ENCODE results near the gene LDLRAP1. TPM values are rescaled to one million over a fixed set of nuclear protein-coding genes. Genes with fewer than 3 reads are reported as not detected.

Gene LDLRAP1
- total RNA-seq, 1 donor from 2014 or later = 8.6 TPM

DNA sequence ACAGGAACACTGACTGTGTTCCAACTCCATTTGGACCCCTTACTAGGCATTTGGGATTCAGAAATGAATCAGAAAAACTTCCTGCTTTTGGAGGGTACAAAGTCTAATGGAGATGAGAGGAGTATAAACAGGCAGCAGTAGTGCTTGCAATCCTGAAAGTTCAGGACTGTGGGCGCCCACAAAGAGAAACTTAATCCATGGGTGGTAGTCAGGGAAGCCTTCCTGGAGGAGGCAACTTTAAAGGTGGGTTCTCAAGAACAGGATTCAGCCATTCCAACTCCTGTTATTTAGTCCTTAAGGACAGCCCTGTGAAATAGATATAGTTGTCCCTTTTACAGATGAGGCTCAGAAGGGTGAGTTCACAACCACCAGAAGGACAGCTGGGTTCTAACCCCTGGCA is 2.0 kb upstream of the LDLRAP1 start:
- peaks cover 18% of the 10 kb centered on the region for H3F3A ChIP-seq (ENCODE audit: low read depth)
- no peaks in the 10 kb centered on the region for H3K9me3 ChIP-seq (ENCODE audit: low read depth)
- Mint-ChIP-seq H3K27me3 (ENCODE audit: insufficient read depth, low read depth) (peaks cover 24% of the 10 kb centered on the region), H3K27ac (peak overlapping the region; percentile 37), H3K36me3 (no peaks in the 10 kb centered on the region), H3K4me1 (peaks cover 44% of the 10 kb centered on the region), H3K9me3 (no peaks in the 10 kb centered on the region), H3K4me3 (peak overlapping the region; percentile 83)
- H3K4me3 ChIP-seq = no peak overlapping the region
- no peak overlapping the region for H2AFZ ChIP-seq (replicated peaks)
- peaks cover 12% of the 10 kb centered on the region for H3K4me1 ChIP-seq
- no peak for DNase-seq (ENCODE audit: low spot score)
- no peak overlapping the region for H3K4me2 ChIP-seq
- no peak overlapping the region for H3K9ac ChIP-seq
- H3K79me2 ChIP-seq (ENCODE audit: low read depth) = no peaks in the 10 kb centered on the region
- peaks cover 13% of the 10 kb centered on the region for H4K20me1 ChIP-seq (ENCODE audit: low read depth)
- TF ChIP-seq, protein P1, sequence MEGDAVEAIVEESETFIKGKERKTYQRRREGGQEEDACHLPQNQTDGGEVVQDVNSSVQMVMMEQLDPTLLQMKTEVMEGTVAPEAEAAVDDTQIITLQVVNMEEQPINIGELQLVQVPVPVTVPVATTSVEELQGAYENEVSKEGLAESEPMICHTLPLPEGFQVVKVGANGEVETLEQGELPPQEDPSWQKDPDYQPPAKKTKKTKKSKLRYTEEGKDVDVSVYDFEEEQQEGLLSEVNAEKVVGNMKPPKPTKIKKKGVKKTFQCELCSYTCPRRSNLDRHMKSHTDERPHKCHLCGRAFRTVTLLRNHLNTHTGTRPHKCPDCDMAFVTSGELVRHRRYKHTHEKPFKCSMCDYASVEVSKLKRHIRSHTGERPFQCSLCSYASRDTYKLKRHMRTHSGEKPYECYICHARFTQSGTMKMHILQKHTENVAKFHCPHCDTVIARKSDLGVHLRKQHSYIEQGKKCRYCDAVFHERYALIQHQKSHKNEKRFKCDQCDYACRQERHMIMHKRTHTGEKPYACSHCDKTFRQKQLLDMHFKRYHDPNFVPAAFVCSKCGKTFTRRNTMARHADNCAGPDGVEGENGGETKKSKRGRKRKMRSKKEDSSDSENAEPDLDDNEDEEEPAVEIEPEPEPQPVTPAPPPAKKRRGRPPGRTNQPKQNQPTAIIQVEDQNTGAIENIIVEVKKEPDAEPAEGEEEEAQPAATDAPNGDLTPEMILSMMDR (IDR thresholded peaks at IDR 0.05) = no peak
- TF ChIP-seq EZH2 (IDR thresholded peaks at IDR 0.05) = no peak
- TF ChIP-seq EZH2phosphoT487 (IDR thresholded peaks at IDR 0.05) = no peak
- H3K36me3 ChIP-seq = no peaks in the 10 kb centered on the region
- no peak overlapping the region for H3K27ac ChIP-seq
- peaks cover 27% of the 10 kb centered on the region for H3K27me3 ChIP-seq

DNA sequence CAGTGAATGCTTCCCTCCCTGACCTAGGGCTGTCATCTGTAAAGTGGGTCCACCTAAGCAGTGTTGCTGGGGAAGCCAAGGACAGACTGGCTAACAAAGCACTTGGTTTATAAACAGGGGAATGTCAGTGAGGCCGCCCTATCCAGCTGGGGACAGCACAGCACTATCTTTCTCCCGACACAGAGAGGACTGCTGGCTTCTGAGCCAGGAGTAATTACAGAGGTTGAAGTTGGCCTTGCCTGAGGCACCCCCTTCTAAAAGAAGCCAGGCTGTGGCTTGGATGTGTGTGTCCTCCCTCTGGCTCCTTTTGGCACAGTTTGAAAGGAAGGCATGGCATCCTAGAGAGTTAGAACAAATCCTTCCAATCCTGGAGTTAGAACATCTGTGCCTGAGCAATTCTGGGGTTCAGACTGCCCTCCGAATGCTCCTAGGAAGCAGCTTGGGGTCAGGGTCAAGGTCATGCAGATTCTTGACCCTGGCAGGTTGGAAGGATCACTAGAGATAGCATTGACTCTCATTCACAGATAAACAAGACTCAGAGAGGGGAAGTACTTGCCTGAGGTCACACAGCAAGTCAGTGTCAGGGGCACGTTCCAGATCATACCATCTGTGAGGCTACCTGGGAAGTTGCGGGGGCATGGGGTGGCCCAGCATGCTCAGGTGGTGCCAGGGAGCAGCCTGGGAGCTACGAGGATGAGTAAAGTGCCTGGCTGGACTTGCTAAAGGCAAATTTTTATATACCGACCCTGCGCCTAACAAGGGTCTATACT is 1.3 kb upstream of the LDLRAP1 start:
- peak overlapping the region; percentile 83 for H3K4me3 Mint-ChIP-seq
- Histone ChIP-seq H3K4me2 (no peak overlapping the region), H4K20me1 (ENCODE audit: low read depth) (peaks cover 13% of the 10 kb centered on the region), H3K4me3 (no peak overlapping the region), H3K4me1 (peaks cover 11% of the 10 kb centered on the region), H3K27me3 (peaks cover 27% of the 10 kb centered on the region), H3K79me2 (ENCODE audit: low read depth) (no peaks in the 10 kb centered on the region), H3K27ac (no peak overlapping the region), H3K9ac (no peak overlapping the region), H3F3A (ENCODE audit: low read depth) (peaks cover 18% of the 10 kb centered on the region), H2AFZ (replicated peaks) (no peak overlapping the region), H3K9me3 (ENCODE audit: low read depth) (no peaks in the 10 kb centered on the region), H3K36me3 (no peaks in the 10 kb centered on the region)
- TF ChIP-seq, protein P1 (IDR thresholded peaks at IDR 0.05) = no peak
- TF ChIP-seq EZH2phosphoT487 (IDR thresholded peaks at IDR 0.05) = no peak
- no peak for TF ChIP-seq EZH2 (IDR thresholded peaks at IDR 0.05)
- peaks cover 41% of the 10 kb centered on the region for H3K4me1 Mint-ChIP-seq
- H3K36me3 Mint-ChIP-seq = no peaks in the 10 kb centered on the region
- peak overlapping the region; percentile 87 for H3K27ac Mint-ChIP-seq
- H3K27me3 Mint-ChIP-seq (ENCODE audit: insufficient read depth, low read depth) = peaks cover 21% of the 10 kb centered on the region
- no peaks in the 10 kb centered on the region for H3K9me3 Mint-ChIP-seq
- DNase-seq (ENCODE audit: low spot score) = no peak

DNA sequence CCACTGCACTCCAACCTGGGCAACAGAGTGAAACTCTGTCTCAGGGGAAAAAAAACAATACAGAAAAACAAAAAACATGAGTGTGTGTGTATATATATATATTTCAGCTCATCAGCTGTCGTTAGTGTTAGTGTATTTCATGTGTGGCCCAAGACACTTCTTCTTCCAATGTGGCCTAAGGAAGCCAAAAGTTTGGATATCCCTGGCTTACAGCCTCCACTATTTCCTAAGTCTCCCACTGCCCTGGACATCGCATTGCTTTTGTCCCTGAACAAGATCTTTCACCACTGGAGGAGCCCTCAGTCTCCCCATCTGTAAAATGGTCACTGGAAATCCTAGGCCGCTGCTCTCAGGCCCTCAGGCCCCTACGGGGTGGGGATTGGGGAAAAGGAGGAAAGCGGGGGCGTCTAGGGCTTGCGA is 391 bp upstream of the LDLRAP1 start:
- TF ChIP-seq EZH2phosphoT487 (IDR thresholded peaks at IDR 0.05) (no peak), EZH2 (IDR thresholded peaks at IDR 0.05) (no peak)
- TF ChIP-seq, protein P1 (IDR thresholded peaks at IDR 0.05) = no peak
- Mint-ChIP-seq H3K9me3 (no peaks in the 10 kb centered on the region), H3K27me3 (ENCODE audit: insufficient read depth, low read depth) (peaks cover 21% of the 10 kb centered on the region), H3K4me3 (peak overlapping the region; percentile 83), H3K27ac (peak overlapping the region; percentile 36), H3K4me1 (peaks cover 41% of the 10 kb centered on the region), H3K36me3 (no peaks in the 10 kb centered on the region)
- peaks cover 13% of the 10 kb centered on the region for H4K20me1 ChIP-seq (ENCODE audit: low read depth)
- H3K27me3 ChIP-seq = peaks cover 27% of the 10 kb centered on the region
- no peak overlapping the region for H3K9ac ChIP-seq
- no peak overlapping the region for H3K27ac ChIP-seq
- H3F3A ChIP-seq (ENCODE audit: low read depth) = peaks cover 18% of the 10 kb centered on the region
- H3K4me1 ChIP-seq = peaks cover 6% of the 10 kb centered on the region
- no peaks in the 10 kb centered on the region for H3K79me2 ChIP-seq (ENCODE audit: low read depth)
- peak overlapping the region; percentile 86 for H2AFZ ChIP-seq (replicated peaks)
- DNase-seq (ENCODE audit: low spot score) = no peak
- H3K9me3 ChIP-seq (ENCODE audit: low read depth) = no peaks in the 10 kb centered on the region
- H3K4me3 ChIP-seq = peak overlapping the region; percentile 89
- no peaks in the 10 kb centered on the region for H3K36me3 ChIP-seq
- H3K4me2 ChIP-seq = peak overlapping the region; percentile 98
